ENCODE data around the gene ZNF579.

Gene ZNF579

DNA sequence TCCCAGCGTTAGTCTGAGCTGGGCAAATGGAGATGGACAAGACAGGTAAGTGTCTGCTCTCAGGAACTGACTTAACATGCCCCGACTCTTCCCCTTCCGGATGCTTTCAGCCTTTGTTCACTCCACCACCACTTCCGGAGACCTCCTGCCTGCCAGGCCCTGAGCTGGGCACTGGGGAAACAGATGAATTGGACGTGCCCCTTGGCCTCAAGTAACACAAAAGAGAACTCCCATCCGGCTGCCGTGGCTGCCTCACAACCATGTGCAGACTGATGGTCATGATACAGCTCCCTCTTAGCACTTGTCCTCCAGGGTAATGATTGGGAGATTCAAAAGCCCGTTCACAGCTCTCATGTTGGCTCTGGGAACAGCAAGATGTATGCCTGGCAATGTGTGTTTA, 36.8 kb upstream of the ZNF579 start:
- H3K4me3 ChIP-seq (ENCODE audit: control insufficient read depth, low read depth, low read length), result no peak overlapping the region
- DNase-seq (ENCODE audit: low read depth), result no peak
- TF ChIP-seq, protein P1, sequence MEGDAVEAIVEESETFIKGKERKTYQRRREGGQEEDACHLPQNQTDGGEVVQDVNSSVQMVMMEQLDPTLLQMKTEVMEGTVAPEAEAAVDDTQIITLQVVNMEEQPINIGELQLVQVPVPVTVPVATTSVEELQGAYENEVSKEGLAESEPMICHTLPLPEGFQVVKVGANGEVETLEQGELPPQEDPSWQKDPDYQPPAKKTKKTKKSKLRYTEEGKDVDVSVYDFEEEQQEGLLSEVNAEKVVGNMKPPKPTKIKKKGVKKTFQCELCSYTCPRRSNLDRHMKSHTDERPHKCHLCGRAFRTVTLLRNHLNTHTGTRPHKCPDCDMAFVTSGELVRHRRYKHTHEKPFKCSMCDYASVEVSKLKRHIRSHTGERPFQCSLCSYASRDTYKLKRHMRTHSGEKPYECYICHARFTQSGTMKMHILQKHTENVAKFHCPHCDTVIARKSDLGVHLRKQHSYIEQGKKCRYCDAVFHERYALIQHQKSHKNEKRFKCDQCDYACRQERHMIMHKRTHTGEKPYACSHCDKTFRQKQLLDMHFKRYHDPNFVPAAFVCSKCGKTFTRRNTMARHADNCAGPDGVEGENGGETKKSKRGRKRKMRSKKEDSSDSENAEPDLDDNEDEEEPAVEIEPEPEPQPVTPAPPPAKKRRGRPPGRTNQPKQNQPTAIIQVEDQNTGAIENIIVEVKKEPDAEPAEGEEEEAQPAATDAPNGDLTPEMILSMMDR (IDR thresholded peaks at IDR 0.05; ENCODE audit: control insufficient read depth, insufficient read depth, low read depth, low read length, missing control alignments), result no peak

DNA sequence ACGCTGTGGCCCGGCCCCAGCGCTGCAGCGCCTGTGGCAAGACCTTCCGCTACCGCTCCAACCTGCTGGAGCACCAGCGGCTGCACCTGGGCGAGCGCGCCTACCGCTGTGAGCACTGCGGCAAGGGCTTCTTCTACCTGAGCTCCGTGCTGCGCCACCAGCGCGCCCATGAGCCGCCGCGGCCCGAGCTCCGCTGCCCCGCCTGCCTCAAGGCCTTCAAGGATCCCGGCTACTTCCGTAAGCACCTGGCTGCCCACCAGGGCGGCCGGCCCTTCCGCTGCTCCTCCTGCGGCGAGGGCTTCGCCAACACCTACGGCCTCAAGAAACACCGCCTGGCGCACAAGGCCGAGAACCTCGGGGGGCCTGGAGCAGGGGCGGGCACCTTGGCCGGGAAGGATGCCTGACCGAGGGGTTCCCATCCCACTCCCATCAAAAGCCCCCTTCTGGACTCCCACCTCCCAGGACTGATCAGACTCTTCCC, 35.8 kb upstream of the ZNF579 start:
- TF ChIP-seq, protein P1 (IDR thresholded peaks at IDR 0.05; ENCODE audit: control insufficient read depth, insufficient read depth, low read depth, low read length, missing control alignments), result no peak
- no peak overlapping the region for H3K4me3 ChIP-seq (ENCODE audit: control insufficient read depth, low read depth, low read length)
- DNase-seq (ENCODE audit: low read depth), result no peak

DNA sequence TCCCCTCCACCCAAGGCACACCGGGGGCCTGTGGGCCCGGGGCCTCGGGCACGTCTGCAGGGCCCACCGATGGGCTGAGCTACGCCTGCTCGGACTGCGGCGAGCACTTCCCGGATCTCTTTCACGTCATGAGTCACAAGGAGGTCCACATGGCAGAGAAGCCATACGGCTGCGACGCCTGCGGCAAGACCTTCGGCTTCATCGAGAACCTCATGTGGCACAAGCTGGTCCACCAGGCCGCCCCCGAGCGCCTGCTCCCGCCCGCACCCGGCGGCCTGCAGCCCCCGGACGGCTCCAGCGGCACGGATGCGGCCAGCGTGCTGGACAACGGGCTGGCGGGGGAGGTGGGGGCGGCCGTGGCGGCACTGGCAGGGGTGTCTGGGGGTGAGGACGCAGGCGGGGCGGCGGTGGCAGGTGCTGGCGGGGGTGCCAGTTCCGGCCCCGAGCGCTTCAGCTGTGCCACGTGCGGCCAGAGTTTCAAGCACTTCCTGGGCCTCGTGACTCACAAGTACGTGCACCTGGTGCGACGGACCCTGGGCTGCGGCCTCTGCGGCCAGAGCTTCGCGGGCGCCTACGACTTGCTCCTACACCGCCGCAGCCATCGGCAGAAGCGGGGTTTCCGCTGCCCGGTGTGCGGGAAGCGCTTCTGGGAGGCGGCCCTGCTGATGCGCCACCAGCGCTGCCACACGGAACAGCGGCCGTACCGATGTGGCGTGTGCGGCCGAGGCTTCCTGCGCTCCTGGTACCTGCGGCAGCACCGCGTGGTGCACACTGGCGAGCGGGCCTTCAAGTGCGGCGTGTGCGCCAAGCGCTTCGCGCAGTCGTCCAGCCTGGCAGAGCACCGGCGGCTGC, 35.1 kb upstream of the ZNF579 start:
- DNase-seq (ENCODE audit: low read depth), result no peak
- TF ChIP-seq, protein P1 (IDR thresholded peaks at IDR 0.05; ENCODE audit: control insufficient read depth, insufficient read depth, low read depth, low read length, missing control alignments), result no peak
- H3K4me3 ChIP-seq (ENCODE audit: control insufficient read depth, low read depth, low read length), result no peak overlapping the region

DNA sequence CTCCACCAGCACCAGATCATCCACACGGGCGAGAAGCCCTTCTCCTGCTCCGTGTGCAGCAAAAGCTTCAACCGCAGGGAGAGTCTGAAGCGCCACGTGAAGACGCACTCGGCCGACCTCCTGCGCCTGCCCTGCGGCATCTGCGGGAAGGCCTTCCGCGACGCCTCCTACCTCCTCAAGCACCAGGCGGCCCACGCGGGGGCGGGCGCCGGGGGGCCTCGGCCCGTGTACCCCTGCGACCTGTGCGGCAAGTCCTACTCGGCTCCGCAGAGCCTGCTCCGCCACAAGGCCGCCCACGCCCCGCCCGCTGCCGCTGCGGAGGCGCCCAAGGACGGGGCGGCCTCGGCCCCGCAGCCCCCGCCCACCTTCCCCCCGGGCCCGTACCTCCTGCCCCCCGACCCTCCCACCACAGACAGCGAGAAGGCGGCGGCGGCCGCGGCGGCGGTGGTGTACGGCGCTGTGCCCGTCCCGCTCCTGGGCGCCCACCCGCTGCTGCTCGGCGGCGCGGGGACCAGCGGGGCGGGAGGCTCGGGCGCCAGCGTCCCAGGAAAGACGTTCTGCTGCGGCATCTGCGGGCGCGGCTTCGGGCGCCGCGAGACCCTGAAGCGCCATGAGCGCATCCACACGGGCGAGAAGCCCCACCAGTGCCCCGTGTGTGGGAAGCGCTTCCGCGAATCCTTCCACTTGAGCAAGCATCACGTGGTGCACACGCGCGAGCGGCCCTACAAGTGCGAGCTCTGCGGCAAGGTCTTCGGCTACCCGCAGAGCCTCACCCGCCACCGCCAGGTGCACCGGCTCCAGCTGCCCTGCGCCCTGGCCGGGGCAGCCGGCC, 34.3 kb upstream of the ZNF579 start:
- no peak for DNase-seq (ENCODE audit: low read depth)
- TF ChIP-seq, protein P1 (IDR thresholded peaks at IDR 0.05; ENCODE audit: control insufficient read depth, insufficient read depth, low read depth, low read length, missing control alignments), result no peak
- no peak overlapping the region for H3K4me3 ChIP-seq (ENCODE audit: control insufficient read depth, low read depth, low read length)

DNA sequence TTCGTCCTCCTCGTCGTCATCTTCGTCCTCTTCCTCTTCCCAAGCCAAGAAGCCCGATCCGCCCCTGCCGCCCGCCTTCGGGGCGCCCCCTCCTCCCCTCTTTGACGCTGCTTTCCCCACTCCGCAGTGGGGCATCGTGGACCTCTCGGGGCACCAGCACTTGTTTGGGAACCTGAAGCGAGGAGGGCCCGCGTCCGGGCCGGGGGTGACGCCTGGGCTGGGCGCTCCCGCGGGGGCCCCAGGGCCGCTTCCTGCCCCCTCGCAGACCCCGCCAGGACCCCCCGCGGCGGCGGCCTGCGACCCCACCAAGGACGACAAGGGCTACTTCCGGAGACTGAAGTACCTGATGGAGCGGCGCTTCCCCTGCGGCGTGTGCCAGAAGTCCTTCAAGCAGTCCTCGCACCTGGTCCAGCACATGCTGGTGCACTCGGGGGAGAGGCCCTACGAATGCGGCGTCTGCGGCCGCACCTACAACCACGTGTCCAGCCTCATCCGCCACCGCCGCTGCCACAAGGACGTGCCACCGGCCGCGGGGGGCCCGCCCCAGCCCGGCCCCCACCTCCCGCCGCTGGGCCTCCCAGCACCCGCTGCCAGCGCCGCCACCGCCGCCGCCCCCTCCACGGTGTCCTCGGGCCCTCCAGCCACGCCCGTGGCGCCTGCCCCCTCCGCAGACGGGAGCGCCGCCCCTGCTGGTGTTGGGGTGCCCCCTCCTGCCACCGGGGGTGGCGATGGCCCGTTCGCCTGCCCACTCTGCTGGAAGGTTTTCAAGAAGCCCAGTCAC, 33.5 kb upstream of the ZNF579 start:
- no peak overlapping the region for H3K4me3 ChIP-seq (ENCODE audit: control insufficient read depth, low read depth, low read length)
- no peak for DNase-seq (ENCODE audit: low read depth)
- TF ChIP-seq, protein P1 (IDR thresholded peaks at IDR 0.05; ENCODE audit: control insufficient read depth, insufficient read depth, low read depth, low read length, missing control alignments), result no peak

DNA sequence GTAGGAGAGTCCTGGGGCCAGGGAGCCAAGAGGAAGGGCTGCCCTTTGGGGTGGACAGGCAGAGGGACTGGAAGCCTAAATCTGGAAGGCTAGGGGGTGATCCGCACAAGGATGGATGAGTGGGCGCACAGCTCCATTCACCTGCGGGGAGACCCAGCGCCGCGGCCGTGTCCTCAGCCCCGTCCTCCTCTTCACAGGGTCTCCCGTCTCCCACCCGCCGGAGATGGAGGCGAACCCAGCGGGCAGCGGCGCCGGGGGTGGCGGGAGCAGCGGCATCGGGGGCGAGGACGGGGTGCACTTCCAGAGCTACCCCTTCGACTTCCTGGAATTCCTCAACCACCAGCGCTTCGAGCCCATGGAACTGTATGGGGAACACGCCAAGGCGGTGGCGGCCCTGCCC, 32.7 kb upstream of the ZNF579 start:
- no peak for DNase-seq (ENCODE audit: low read depth)
- H3K4me3 ChIP-seq (ENCODE audit: control insufficient read depth, low read depth, low read length), result no peak overlapping the region
- TF ChIP-seq, protein P1 (IDR thresholded peaks at IDR 0.05; ENCODE audit: control insufficient read depth, insufficient read depth, low read depth, low read length, missing control alignments), result no peak

All from AG09309 (cell line).